GM21528 (cell line): ENCODE measurements around the gene EDIL3.
A peak's percentile ranks its signal among the peaks of the same experiment; 100 is the strongest.

Experiments used
- ATAC-seq: cut with Tn5 transposase; IDR thresholded peaks from one replicate; pipeline ENCODE4 v1.9.1; 2021; ENCODE audit warnings: mild to moderate bottlenecking, moderate library complexity; ENCODE audit not compliant: unreplicated experiment, low FRiP score

Gene EDIL3

GRCh38 chr5:83988293-83988685, 396.4 kb downstream of the EDIL3 start:
- ATAC-seq, result no peak

- ATAC-seq, result no peak
Observed at GRCh38 chr5:83987513-83988292, 397.0 kb downstream of the EDIL3 start.

GRCh38 chr5:83983852-83984251, 400.8 kb downstream of the EDIL3 start:
- ATAC-seq, result no peak

GRCh38 chr5:83973925-83974815, 410.5 kb downstream of the EDIL3 start:
- ATAC-seq, result no peak

- no peak for ATAC-seq
Observed at GRCh38 chr5:83972909-83973308, 411.8 kb downstream of the EDIL3 start.

- no peak for ATAC-seq
Observed at GRCh38 chr5:83972236-83972635, 412.4 kb downstream of the EDIL3 start.

GRCh38 chr5:83967417-83967816, 417.3 kb downstream of the EDIL3 start:
- no peak for ATAC-seq

- no peak for ATAC-seq
Observed at GRCh38 chr5:83965441-83965840, 419.2 kb downstream of the EDIL3 start.

GRCh38 chr5:83964271-83964670, 420.4 kb downstream of the EDIL3 start:
- ATAC-seq, result no peak

GRCh38 chr5:83957188-83957587, 427.5 kb downstream of the EDIL3 start:
- no peak for ATAC-seq

GRCh38 chr5:83956386-83956785, 428.3 kb downstream of the EDIL3 start:
- no peak for ATAC-seq

GRCh38 chr5:83955916-83956315, 428.8 kb downstream of the EDIL3 start:
- no peak for ATAC-seq

- ATAC-seq, result no peak
Observed at GRCh38 chr5:83947763-83948162, 436.9 kb downstream of the EDIL3 start.

GRCh38 chr5:83946516-83946915, 438.2 kb downstream of the EDIL3 start:
- no peak for ATAC-seq

GRCh38 chr5:83942155-83942554, 442.5 kb downstream of the EDIL3 start:
- no peak for ATAC-seq

- ATAC-seq, result no peak
Observed at GRCh38 chr5:83937837-83938236, 446.8 kb downstream of the EDIL3 start.

- ATAC-seq, result no peak
Observed at GRCh38 chr5:83931969-83932368, 452.7 kb downstream of the EDIL3 start.

GRCh38 chr5:83927140-83927733, 457.4 kb downstream of the EDIL3 start:
- ATAC-seq, result peak; percentile 59

- ATAC-seq, result no peak
Observed at GRCh38 chr5:83925955-83926337, 458.7 kb downstream of the EDIL3 start.

- ATAC-seq, result no peak
Observed at GRCh38 chr5:83925321-83925954, 459.2 kb downstream of the EDIL3 start.

GRCh38 chr5:83924891-83925290, 459.8 kb downstream of the EDIL3 start:
- no peak for ATAC-seq
